Measurements from ENCODE around the gene SMG6. TPM values are rescaled to one million over a fixed set of nuclear protein-coding genes. Genes with fewer than 3 reads are reported as not detected.
A peak's percentile ranks its signal among the peaks of the same experiment; 100 is the strongest.

Gene SMG6
- total RNA-seq, 2 donors from 2014 or later, result 33.2 to 82.9 TPM

DNA sequence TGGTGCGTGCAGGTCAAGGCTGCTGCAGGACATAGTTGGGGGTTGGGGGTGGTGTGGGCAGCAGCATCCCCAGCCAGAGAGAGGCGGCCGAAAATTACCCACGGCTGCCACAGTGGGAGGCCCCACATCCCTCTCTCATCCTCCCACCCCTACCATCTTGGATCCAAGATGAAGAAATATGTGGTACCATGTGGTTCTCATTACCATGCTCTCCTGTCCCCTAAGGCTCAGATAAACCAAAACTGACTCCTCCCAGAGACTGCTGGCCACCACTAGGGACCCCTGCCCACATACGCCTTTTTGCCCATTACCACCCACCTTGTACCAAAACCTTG, 128.3 kb downstream of the SMG6 start:
- Histone ChIP-seq H3K9me3 (no peaks in the 10 kb centered on the region), H3K36me3 (no peaks in the 10 kb centered on the region), H3K4me1 (ENCODE audit: control insufficient read depth in 1 of 2, low read depth in 2 of 2) (peaks cover 57 to 89% of the 10 kb centered on the region in 2 donors), H3K4me3 (peak overlapping the region; percentile 40), H3K27me3 (replicated peaks; ENCODE audit: insufficient read depth) (no peaks in the 10 kb centered on the region), H3K27ac (peak overlapping the region; percentile 80 to 81)
- TF ChIP-seq, protein P1, sequence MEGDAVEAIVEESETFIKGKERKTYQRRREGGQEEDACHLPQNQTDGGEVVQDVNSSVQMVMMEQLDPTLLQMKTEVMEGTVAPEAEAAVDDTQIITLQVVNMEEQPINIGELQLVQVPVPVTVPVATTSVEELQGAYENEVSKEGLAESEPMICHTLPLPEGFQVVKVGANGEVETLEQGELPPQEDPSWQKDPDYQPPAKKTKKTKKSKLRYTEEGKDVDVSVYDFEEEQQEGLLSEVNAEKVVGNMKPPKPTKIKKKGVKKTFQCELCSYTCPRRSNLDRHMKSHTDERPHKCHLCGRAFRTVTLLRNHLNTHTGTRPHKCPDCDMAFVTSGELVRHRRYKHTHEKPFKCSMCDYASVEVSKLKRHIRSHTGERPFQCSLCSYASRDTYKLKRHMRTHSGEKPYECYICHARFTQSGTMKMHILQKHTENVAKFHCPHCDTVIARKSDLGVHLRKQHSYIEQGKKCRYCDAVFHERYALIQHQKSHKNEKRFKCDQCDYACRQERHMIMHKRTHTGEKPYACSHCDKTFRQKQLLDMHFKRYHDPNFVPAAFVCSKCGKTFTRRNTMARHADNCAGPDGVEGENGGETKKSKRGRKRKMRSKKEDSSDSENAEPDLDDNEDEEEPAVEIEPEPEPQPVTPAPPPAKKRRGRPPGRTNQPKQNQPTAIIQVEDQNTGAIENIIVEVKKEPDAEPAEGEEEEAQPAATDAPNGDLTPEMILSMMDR (IDR thresholded peaks at IDR 0.05), result no peak
- ATAC-seq (ENCODE audit: insufficient number of reproducible peaks, low FRiP score, low read depth) (no peak), DNase-seq (ENCODE audit: low spot score) (no peak)

DNA sequence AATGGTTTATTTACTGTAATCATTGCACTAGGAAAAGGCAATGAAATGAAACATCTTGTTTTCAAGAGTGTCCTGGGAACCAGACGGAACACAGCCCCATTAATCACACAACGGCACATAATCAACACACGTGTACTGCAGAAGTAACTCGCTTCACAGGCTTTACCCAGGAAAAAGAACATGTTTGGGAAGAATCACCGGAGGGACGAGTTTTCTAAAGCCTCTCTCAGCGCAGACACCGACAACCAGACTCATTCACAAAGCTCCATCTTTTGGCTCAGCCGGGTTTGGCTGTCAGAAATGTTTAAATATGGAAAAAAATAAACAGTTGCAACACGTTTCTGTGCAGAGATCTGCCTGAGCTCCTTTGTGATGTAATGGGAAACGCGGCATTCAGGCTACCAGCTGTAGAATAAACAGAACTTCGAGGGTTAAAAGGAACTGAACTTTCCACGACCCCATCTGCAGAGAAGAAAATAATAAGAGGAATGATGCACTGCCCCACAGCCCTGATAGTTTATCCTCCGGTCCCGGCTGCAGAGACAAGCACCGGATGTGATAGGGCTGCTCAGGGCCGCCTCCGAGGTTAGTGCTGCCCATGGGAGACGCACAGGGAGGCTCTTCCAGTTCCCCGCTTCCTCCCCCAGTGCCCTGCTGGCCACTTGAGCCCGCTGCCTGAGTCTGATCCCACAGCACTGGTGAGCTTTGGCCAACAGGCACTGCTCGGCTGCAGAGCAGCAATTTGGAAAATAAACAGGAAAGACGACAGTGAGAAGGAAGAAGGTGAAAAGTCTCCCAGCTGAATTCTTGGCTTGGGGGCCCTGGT, 128.9 kb downstream of the SMG6 start:
- TF ChIP-seq, protein P1 (IDR thresholded peaks at IDR 0.05), result peak; percentile 27
- peak overlapping the region; percentile 80 to 81 for H3K27ac ChIP-seq
- no peak for DNase-seq (ENCODE audit: low spot score)
- ATAC-seq (ENCODE audit: insufficient number of reproducible peaks, low FRiP score, low read depth), result no peak
- H3K4me1 ChIP-seq (ENCODE audit: control insufficient read depth in 1 of 2, low read depth in 2 of 2), result peaks cover 52 to 83% of the 10 kb centered on the region in 2 donors
- H3K36me3 ChIP-seq, result peaks cover 4% of the 10 kb centered on the region
- no peaks in the 10 kb centered on the region for H3K27me3 ChIP-seq (replicated peaks; ENCODE audit: insufficient read depth)
- peak overlapping the region; percentile 40 for H3K4me3 ChIP-seq
- no peaks in the 10 kb centered on the region for H3K9me3 ChIP-seq

DNA sequence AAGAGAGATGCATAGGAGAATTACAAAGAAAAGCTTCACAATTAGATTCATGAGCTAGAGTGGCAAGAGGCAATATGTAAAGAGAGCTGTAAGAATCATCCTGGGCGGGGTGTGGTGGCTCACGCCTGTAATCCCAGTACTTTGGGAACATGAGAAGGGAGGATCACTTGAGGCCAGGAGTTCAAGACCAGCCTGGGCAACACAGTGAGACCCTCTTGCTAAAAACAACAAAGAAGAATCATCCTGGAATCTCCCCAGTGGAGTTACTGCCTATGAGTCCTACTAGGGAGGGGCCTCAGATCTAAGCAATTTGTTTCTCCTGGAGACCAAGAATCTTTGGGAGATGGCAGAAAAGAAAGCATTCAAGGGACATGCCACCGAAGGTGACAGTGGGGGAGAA, 129.6 kb downstream of the SMG6 start:
- Histone ChIP-seq H3K4me1 (ENCODE audit: control insufficient read depth in 1 of 2, low read depth in 2 of 2) (peaks cover 46 to 76% of the 10 kb centered on the region in 2 donors), H3K9me3 (no peaks in the 10 kb centered on the region)
- TF ChIP-seq, protein P1 (IDR thresholded peaks at IDR 0.05), result no peak

DNA sequence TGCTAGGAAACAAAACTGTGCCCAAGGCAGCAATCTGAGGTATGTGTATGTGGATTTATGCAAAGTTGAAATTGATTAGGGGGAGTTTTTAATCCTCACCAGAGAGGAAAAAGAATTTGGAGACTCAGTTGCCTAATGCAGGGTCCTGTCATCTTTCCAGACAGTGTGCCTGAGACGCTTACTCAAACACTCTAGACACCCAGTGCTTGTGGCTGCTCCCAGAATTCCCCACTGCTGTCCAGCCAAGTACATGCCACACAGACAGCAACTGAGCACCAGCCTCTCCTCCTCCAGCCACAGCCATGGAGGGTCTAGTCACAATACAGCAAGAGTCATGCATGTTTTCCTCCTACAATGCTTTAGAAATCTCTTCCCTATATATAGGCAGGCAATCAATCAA, 130.6 kb downstream of the SMG6 start:
- Histone ChIP-seq H3K27me3 (replicated peaks; ENCODE audit: insufficient read depth) (no peaks in the 10 kb centered on the region), H3K36me3 (peaks cover 9% of the 10 kb centered on the region), H3K4me1 (ENCODE audit: control insufficient read depth in 1 of 2, low read depth in 2 of 2) (peaks cover 36 to 66% of the 10 kb centered on the region in 2 donors), H3K9me3 (no peaks in the 10 kb centered on the region), H3K27ac (peak overlapping the region; percentile 80 to 81), H3K4me3 (no peak overlapping the region)
- TF ChIP-seq, protein P1 (IDR thresholded peaks at IDR 0.05), result no peak
- ATAC-seq (ENCODE audit: insufficient number of reproducible peaks, low FRiP score, low read depth) (peak; percentile 14), DNase-seq (ENCODE audit: low spot score) (no peak)

More for the DNA sequence above, 129.6 kb downstream of the SMG6 start:
- DNase-seq (ENCODE audit: low spot score) (no peak), ATAC-seq (ENCODE audit: insufficient number of reproducible peaks, low FRiP score, low read depth) (no peak)
- Histone ChIP-seq H3K27ac (peak overlapping the region; percentile 80 to 81), H3K4me3 (no peak overlapping the region), H3K27me3 (replicated peaks; ENCODE audit: insufficient read depth) (no peaks in the 10 kb centered on the region), H3K36me3 (peaks cover 9% of the 10 kb centered on the region)

DNA sequence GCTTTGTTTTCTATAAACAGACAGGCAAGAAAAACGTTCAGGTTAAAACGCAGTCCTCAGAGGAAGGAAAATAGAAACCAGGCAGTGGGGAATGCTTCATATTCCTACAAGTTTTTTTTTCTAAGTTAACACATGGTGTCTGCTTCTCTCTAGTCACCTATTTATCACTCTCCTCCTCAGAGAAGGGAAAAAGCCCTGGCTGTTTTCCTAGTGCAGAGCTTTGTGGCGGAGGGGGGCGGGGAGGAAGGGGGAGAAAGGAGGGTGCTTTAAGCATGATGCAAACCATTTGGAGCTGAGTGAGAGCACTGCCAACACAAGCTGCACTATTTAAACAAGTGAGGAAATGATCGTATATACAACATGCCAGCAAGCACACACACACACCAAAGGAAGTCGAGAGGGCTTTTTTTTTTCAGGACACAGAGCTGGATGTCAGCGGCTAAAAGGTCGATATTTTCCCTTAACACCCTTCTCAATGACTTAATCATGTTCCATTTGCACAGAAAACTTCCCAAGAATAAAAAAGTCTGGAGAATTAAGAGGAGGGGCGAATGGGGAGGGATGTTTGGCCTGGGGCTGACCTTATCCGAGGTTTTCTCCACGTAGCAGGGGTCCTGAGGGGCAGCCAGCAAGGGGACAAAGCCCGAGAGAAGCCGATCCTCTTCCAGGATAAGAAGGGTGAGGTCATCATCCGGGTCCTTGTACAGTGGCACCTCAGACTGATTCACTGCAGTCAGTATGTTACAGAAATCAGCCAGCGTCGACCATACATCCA, 131.3 kb downstream of the SMG6 start:
- Histone ChIP-seq H3K27ac (peak overlapping the region; percentile 80 to 81), H3K4me3 (peak overlapping the region; percentile 63), H3K36me3 (peaks cover 9% of the 10 kb centered on the region), H3K9me3 (no peaks in the 10 kb centered on the region), H3K27me3 (replicated peaks; ENCODE audit: insufficient read depth) (no peaks in the 10 kb centered on the region), H3K4me1 (ENCODE audit: control insufficient read depth in 1 of 2, low read depth in 2 of 2) (peaks cover 31 to 59% of the 10 kb centered on the region in 2 donors)
- DNase-seq (ENCODE audit: low spot score), result peak; percentile 54
- peak; percentile 76 for ATAC-seq (ENCODE audit: insufficient number of reproducible peaks, low FRiP score, low read depth)
- TF ChIP-seq, protein P1 (IDR thresholded peaks at IDR 0.05), result no peak

All from thoracic aorta (tissue), 2 donors.